Spinal cord (tissue), 4 donors: ENCODE results near the gene ERH. TPM values are rescaled to one million over a fixed set of nuclear protein-coding genes. Genes with fewer than 3 reads are reported as not detected.

ENCODE experiments used
- polyA plus RNA-seq, 2 donors: library from polyadenylated mRNA; unstranded; fragments of 120-200 nt; gene quantifications; one replicate each; pipeline ENCODE4 v1.2.1, GENCODE V29; 2013; ENCODE audit not compliant: insufficient read length in 2 of 2
- total RNA-seq, 2 donors: library from RNA; depleted of rRNA in 1 of 2; stranded (reverse); fragments of 120-200 nt in 1 of 2; fragments of >200 nt in 1 of 2; gene quantifications; one replicate each; pipeline versions ENCODE4 v1.2.3 to v1.2.4, GENCODE V29; 2013 to 2014

Gene ERH
- total and polyA plus RNA-seq, 4 donors, result 145 to 285 (median 231) TPM

Other genes with a start within 250 kb of the ERH start
- 10 to 100 TPM; 29.3 to 31.6 TPM for gene DCAF5, start 245.2 kb downstream of the ERH start, total RNA-seq
- gene DCAF5, start 245.2 kb downstream of the ERH start, polyA plus RNA-seq, result 10 to 100 TPM; 46.8 to 51.1 TPM
- gene EXD2, start 206.8 kb downstream of the ERH start, total RNA-seq, result 10 to 100 TPM; 32.2 to 33.2 TPM
- gene EXD2, start 206.8 kb downstream of the ERH start, polyA plus RNA-seq, result 10 to 100 TPM; 43.4 to 44.5 TPM
- gene GALNT16, start 138.1 kb downstream of the ERH start, total RNA-seq, result 10 to 100 TPM in 1 of 2 donors, 1 to 10 TPM in 1; 9.5 to 20.4 TPM
- gene GALNT16, start 138.1 kb downstream of the ERH start, polyA plus RNA-seq, result 10 to 100 TPM; 42.6 to 60.2 TPM
- 100 to 1,000 TPM; 109 to 137 TPM for gene SLC39A9, start 393 bp upstream of the ERH start, total RNA-seq
- gene SLC39A9, start 393 bp upstream of the ERH start, polyA plus RNA-seq, result 10 to 100 TPM; 54.4 to 56.1 TPM
- 1 to 10 TPM in 1 of 2 donors, under 1 TPM in 1; 0.66 to 3.0 TPM for gene PLEKHD1, start 86.4 kb upstream of the ERH start, total RNA-seq
- gene PLEKHD1, start 86.4 kb upstream of the ERH start, polyA plus RNA-seq, result 1 to 10 TPM; 1.4 to 2.3 TPM
- gene CCDC177, start 176.6 kb upstream of the ERH start, total RNA-seq, result 1 to 10 TPM; 2.0 to 2.4 TPM
- gene CCDC177, start 176.6 kb upstream of the ERH start, polyA plus RNA-seq, result 1 to 10 TPM; 4.3 to 4.8 TPM
- gene SUSD6, start 213.3 kb upstream of the ERH start, total RNA-seq, result 10 to 100 TPM; 16.8 to 19.1 TPM
- gene SUSD6, start 213.3 kb upstream of the ERH start, polyA plus RNA-seq, result 10 to 100 TPM; 19.6 to 23.9 TPM